ENCODE results near the gene PNMT. TPM values are rescaled to one million over a fixed set of nuclear protein-coding genes. Genes with fewer than 3 reads are reported as not detected.

The PNMT gene
- total and polyA plus RNA-seq, 2 of the 13 experiments (the other 11 are each of a cell fraction or from before 2014, with no cell fraction given): 0.25 TPM; not detected in 1

- peak; percentile 84 for TF ChIP-seq ELF1 (CRISPR knock-in tag; IDR thresholded peaks at IDR 0.05)
- peak; percentile 76; the same call in 1 of the 2 replicates for TF ChIP-seq ZNF552 (CRISPR knock-in tag; IDR thresholded peaks at IDR 0.05; ENCODE audit: borderline replicate concordance)
- TF ChIP-seq ZNF556 (CRISPR knock-in tag; IDR thresholded peaks at IDR 0.05; ENCODE audit: borderline replicate concordance): peak; percentile 82; the same call in 1 of the 2 replicates
- peak; percentile 89 for TF ChIP-seq ZNF501 (CRISPR knock-in tag; IDR thresholded peaks at IDR 0.05)
- no peak for TF ChIP-seq PBX2 (CRISPR knock-in tag; IDR thresholded peaks at IDR 0.05)
- peak in 1 of 2 experiments; percentile 79; a peak in 2 of 4 replicates for TF ChIP-seq KLF16 (CRISPR knock-in tag; IDR thresholded peaks at IDR 0.05)
- TF ChIP-seq ZNF335 (CRISPR knock-in tag; IDR thresholded peaks at IDR 0.05): peak; percentile 58; the same call in 1 of the 2 replicates
- TF ChIP-seq EP300 (IDR thresholded peaks at IDR 0.05; ENCODE audit: low read depth in 2 of 2, low read length in 2 of 2): no peak
- no peak for TF ChIP-seq EP300 (CRISPR knock-in tag; IDR thresholded peaks at IDR 0.05; ENCODE audit: borderline replicate concordance)
- TF ChIP-seq SMAD1 (CRISPR knock-in tag; IDR thresholded peaks at IDR 0.05; ENCODE audit: borderline replicate concordance, low read depth): peak; percentile 81; the same call in 1 of the 2 replicates
- TF ChIP-seq ZNF234 (CRISPR knock-in tag; conservative IDR thresholded peaks at IDR 0.05): no peak
- TF ChIP-seq MXD1 (CRISPR knock-in tag; IDR thresholded peaks at IDR 0.05): peak; percentile 82
- TF ChIP-seq HMG20A (CRISPR knock-in tag; IDR thresholded peaks at IDR 0.05; ENCODE audit: borderline replicate concordance): no peak
- TF ChIP-seq ZNF24 (IDR thresholded peaks at IDR 0.05): no peak
- no peak for TF ChIP-seq CENPBD1 (CRISPR knock-in tag; IDR thresholded peaks at IDR 0.05; ENCODE audit: borderline replicate concordance, low read depth)
- peak; percentile 74 for TF ChIP-seq SP2 (CRISPR knock-in tag; IDR thresholded peaks at IDR 0.05)
- peak; percentile 59; the same call in 1 of the 2 replicates for TF ChIP-seq ZBTB2 (CRISPR knock-in tag; IDR thresholded peaks at IDR 0.05; ENCODE audit: low read depth)
- TF ChIP-seq ARID4A (CRISPR knock-in tag; IDR thresholded peaks at IDR 0.05; ENCODE audit: borderline replicate concordance): peak; percentile 97
Observed at GRCh38 chr17:39636927-39637736, 31.1 kb upstream of the PNMT start, which contains the start of gene STARD3 (continued).
